ENCODE measurements around the gene TLE6. TPM values are rescaled to one million over a fixed set of nuclear protein-coding genes. Genes with fewer than 3 reads are reported as not detected.

TLE6 gene
- polyA plus RNA-seq, 3 donors: 0.77 to 2.2 (median 1.8) TPM

DNA sequence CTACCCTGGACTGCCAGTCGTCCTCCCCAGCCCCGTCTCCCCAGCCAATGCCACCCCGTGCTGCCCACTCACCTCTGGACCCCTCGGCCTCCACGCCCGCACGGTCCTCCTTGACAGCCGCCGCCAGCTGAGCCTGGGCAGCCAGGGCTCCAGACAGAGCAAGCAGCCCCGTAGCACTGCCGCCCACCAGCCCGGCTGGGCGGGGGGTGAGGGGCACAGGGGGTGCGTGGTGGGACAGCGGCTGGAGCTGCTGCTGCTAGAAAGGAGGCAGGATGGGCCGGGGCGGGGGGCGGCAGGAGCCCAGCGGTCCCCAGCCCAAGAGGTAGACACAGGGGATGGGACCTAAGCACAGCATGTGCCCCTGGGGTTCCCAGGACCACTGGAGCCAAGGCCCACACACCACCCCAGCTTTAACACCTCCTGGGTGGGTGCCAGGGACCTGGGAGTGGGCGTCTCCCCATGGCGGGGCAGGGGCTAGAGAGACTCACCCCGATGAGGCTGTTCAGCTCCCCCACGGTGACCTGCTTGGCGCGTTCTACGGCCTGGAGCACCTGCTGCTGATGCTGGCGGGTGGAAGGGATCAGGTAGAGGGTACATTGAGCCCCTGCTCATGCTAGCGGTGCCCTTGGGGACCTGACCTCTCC is 42.0 kb downstream of the TLE6 start:
- WGBS, 3 donors: 92 to 97% (median 92%) methylated on average over 21 to 28 of the region's 28 CpGs
- no peak overlapping the region for H3K27ac ChIP-seq (ENCODE audit: low read depth, low read length)

- WGBS, 3 donors: 88 to 90% (median 88%) methylated on average over 18 of the region's 18 CpGs
- no peak overlapping the region for H3K27ac ChIP-seq (ENCODE audit: low read depth, low read length)
Observed at GRCh38 chr19:3020321-3020960, 43.1 kb downstream of the TLE6 start.

- 62 to 88% (median 73%) methylated on average over 5 of the region's 5 CpGs for WGBS, 3 donors
- H3K27ac ChIP-seq (ENCODE audit: low read depth, low read length): no peak overlapping the region
Observed at GRCh38 chr19:3024509-3024869, 47.1 kb downstream of the TLE6 start.

DNA sequence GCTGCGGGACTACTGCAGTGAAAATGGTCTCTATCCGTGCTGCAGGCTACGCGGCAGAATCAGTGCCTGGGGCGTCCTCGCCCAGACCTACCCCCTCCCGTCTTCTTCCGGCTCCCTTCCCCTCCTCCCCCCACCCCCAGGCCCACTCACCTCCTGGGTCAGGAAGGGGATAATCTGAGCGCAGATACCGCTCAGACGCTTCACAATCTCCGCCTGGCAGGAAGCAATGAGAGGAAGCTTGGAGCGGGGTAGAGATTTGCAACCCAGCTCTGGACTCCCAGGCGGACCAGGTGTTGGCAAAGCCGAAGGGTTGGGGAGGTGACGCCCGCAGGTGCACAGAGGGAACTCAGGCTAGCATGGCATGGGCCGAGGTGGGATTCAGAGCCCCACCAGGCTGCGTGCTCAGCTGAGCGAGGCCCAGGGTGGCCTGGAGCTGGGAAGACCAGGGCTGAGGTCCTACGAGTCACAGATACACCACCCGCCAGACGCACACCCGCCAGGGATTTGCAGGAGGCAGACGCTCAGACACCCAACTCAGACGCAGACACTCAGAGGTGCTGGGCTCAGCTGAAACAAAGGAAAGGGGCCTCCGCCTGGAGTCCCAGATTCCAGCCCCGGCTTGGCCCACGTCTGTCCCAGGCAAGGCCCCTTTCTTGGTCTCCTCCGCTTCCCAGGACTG is 47.6 kb downstream of the TLE6 start:
- H3K27ac ChIP-seq (ENCODE audit: low read depth, low read length): no peak overlapping the region
- 50 to 87% (median 56%) methylated on average over 29 to 30 of the region's 30 CpGs for WGBS, 3 donors

DNA sequence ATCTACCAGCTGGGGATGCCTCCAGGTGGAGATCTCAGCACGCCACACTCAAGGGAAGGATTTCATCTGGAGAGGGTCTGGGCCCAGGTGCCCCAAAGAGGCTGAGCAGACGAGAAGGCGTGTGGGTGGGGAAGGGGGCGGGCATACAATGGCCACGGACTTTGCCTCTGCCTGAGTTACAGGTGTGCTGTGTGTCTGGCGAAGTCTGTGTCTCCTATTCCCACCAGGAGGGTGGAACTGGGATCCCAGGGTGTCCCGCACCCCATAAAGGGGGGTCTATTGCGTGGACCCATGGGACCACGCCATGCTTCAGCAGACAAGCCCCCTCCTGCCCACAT is 48.2 kb downstream of the TLE6 start:
- 80 to 90% (median 83%) methylated on average over 9 of the region's 9 CpGs for WGBS, 3 donors
- no peak overlapping the region for H3K27ac ChIP-seq (ENCODE audit: low read depth, low read length)

DNA sequence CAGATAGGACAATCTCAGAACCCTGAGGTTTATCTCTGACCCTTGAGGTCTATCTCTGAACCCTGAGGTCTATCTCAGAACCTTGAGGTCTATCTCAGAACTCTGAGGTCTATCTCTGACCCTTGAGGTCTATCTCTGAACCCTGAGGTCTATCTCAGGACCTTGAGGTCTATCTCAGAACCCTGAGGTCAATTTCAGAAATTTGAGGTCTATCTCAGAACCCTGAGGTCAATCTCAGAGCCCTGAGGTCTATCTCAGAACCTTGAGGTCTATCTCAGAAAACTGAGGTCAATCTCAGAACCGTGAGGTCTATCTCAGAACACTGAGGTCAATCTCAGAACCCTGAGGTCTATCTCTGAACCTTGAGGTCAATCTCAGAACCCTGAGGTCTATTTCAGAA is 49.4 kb downstream of the TLE6 start:
- no peak overlapping the region for H3K27ac ChIP-seq (ENCODE audit: low read depth, low read length)
- 90 to 98% (median 92%) methylated on average over 1 of the region's 1 CpG for WGBS, 3 donors

DNA sequence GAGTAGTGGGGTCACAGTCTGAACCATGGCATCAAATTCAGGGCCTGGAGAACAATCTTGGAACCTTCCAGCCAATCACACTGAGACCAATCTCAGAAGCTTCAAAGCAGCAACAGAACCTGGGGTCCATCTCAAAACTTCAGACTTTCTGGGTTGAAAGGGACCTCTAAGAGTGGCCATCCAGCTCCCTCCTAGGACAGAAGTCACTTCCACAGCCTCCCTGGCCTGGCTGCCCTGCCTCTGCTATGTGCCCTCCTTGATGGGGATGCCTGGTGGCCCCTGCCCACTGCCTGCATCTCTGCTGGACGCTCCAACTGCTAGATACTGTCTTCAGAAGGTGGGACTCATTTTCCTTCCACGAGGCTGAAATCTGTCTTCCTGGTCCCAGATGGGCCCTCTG is 49.9 kb downstream of the TLE6 start:
- H3K27ac ChIP-seq (ENCODE audit: low read depth, low read length): no peak overlapping the region
- 78 to 85% (median 85%) methylated on average over 2 of the region's 2 CpGs for WGBS, 3 donors

DNA sequence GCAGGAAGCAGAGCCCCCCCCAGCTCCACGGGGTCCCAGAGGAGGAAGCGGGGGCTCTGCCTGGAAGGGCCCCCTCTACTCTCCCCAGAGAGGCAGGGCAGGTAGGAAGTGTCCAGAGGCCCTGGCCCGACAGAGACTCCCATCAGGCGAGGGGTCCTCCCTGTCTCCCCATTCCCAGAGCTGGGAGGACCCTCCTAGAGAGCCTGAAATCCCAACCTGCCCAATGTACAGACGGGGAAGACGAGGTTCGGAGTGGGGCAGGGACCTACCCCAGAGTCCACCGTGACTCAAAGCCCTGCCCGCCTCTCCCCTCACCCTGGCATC is 50.6 kb downstream of the TLE6 start:
- 65 to 79% (median 68%) methylated on average over 9 of the region's 9 CpGs for WGBS, 3 donors
- no peak overlapping the region for H3K27ac ChIP-seq (ENCODE audit: low read depth, low read length)

DNA sequence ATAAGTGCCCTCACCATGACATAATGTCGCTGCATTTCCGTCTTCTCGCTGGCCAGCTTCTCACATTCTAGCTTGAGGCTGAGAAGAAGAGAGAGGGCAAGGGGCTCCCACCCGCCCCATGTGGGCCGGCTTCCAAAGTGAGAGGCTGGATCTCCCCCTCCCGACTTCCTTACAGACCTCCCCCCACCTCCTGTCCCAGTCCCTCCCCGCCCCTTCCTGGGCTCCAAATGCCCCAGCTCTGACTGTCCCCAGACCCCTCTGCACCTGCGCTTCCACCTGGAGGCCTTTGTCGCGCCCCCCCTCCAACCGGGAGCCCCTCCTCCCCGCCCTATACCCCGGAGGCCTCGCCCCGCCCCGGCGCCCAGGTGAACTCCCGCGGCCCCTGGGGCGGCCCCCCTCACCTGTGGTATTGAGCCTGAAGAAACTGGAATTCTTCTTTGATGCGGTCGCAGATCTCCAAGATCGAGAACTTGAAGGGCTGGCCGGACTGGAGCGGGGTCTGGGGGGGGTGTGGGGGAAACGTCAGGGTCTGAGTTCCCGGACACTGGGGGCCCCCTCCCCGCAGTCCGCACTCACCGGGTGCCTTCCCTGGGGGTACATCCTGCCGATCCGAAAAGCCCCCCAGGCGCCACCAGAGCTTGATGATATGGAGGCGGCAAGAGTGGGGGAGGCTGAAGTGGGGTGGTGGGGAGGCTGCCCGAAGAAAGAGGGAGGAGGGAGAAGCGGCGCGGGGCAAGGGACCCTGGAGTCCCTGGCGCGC is 51.1 kb downstream of the TLE6 start:
- no peak overlapping the region for H3K27ac ChIP-seq (ENCODE audit: low read depth, low read length)
- 5 to 8% (median 5%) methylated on average over 31 to 40 of the region's 40 CpGs for WGBS, 3 donors

DNA sequence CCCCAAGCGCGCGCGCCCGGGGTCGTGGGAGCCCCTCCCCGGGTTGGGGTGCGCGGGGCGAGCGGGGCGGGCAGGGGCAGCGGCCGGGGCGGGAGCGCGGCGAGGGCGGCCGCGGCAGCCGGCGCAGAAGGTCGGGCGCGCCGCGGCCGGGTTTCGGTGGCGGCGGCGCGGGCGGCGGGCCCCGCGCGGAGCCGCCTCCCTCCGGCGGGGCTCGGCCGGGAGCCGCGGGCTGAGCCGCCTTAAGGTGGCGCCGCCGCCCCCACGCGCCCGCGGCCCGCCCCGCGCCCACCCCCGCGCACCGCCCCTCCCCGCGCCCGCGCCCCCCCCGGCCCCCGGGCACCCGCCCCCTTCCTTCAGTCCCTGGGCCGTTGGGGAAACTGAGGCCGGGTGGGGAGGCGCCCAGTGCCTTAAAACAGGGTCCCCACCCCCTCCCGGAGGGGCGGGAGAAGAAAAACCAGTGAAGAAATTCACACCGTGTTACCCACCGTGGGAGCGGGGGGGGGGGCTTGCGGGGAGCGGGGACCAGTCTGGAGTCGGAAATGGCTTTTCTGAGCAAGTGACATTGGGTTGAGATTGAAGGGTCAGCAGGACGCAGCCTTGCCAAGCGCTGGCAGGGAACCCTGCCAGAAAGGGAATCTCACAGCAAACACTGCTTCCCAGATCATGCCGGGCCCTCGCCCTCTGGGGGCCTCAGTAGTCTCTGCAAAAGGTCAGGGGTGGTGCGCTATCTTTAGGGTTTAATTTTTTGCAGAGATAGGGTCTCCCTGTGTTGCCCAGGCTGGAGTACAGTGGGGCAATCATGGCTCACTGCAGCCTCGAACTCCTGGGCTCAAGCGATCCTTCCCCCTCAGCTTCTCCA is 51.9 kb downstream of the TLE6 start, which contains the start of gene TLE2:
TLE2 (minus strand) TSS at position 216 of the 859 bp plus-strand sequence. CDS start 376 bp downstream, outside the sequence.
- 3 to 6% (median 5%) methylated on average over 36 to 85 of the region's 85 CpGs for WGBS, 3 donors
- no peak within 1 kb of the TSS for H3K27ac ChIP-seq (ENCODE audit: low read depth, low read length)

- WGBS, 3 donors: 74 to 83% (median 74%) methylated on average over 5 of the region's 5 CpGs
Observed at GRCh38 chr19:3031607-3031867, 54.2 kb downstream of the TLE6 start.

DNA sequence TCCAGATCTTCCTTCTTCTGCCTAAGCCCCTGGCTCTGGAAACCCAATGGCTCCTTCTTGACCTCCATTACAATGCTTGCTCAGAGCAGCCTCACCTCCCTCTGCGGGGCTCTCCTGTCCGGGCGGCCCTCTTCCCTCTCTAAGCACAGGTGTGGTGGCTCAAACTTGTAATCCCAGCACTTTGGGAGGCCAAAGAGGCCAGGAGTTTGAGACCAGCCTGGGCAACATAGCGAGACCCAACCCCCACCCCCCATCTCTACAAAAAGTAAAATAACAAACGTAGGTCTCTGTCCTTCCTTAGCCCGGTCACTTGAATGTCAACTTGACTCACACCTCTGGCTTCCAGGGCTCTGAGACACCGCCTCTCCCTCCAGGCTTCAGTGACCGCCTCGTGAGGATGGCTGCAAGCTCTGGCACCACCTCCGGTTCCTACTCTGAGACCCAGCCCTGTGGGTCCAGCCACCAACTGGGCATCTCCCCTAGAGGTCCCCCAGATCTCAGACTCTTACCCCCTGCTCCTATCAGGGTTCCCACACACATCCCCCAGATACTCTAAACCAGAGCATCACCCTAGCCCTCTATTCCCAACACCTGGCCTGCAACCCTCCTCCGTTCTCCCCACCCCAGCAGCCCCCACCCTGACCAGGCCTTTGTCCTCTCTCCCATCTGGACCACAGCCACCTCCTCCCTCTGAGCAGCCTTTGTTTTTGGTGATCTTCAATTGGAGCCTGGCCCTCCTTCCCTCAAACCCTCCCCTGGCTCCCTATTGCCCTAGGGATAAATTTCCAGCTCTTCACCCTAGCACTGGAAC is 56.4 kb downstream of the TLE6 start:
- no peak overlapping the region for H3K27ac ChIP-seq (ENCODE audit: low read depth, low read length)
- WGBS, 3 donors: 87 to 91% (median 87%) methylated on average over 11 of the region's 11 CpGs

More at GRCh38 chr19:3031607-3031867, 54.2 kb downstream of the TLE6 start:
- H3K27ac ChIP-seq (ENCODE audit: low read depth, low read length): no peak overlapping the region

DNA sequence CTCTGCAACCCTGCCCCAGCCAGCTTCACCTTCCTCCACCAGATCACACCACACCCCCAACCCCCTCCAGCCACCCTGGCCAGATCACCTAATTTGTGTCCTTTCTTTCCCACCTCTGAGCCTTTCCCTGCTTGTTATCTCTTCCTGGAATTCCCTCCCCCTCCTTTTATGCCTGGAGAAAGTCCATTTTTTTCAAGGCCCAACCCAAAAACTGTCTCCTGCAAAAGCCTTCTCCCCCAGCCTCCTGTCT is 57.0 kb downstream of the TLE6 start:
- H3K27ac ChIP-seq (ENCODE audit: low read depth, low read length): no peak overlapping the region

- WGBS, 3 donors: 9 to 12% (median 11%) methylated on average over 27 to 28 of the region's 28 CpGs
- no peak overlapping the region for H3K27ac ChIP-seq (ENCODE audit: low read depth, low read length)
Observed at GRCh38 chr19:3034656-3035541, 57.5 kb downstream of the TLE6 start.

DNA sequence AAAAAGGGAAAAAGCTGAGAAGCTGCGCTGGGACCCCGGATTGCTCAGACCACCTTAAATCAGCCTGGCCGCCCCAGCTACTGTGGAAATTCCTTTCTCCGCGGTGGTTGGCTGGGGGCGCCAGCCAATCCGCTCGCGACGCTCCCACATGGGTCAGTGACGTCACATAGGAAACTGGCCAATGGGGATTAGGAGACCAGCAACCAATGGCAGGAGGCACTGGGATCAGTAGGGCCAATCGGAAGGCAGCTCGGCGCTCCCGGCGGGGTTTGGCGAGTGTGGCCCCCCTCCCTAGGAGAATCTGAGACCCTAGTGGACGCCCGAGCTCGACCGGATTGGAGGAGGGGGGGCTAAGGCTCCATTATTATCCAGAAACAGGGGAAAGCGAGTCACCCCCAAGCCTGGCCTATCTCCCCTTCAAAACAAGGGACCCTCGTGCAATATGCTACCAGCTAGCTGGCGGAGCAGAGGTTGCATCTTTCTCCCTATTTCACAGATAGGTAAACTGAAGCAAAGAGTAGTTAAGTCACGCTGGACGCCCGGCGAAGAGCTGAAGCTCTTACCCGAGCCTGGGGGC is 58.3 kb downstream of the TLE6 start:
- 0% methylated on average over 29 of the region's 29 CpGs for WGBS, 3 donors
- H3K27ac ChIP-seq (ENCODE audit: low read depth, low read length): no peak overlapping the region

DNA sequence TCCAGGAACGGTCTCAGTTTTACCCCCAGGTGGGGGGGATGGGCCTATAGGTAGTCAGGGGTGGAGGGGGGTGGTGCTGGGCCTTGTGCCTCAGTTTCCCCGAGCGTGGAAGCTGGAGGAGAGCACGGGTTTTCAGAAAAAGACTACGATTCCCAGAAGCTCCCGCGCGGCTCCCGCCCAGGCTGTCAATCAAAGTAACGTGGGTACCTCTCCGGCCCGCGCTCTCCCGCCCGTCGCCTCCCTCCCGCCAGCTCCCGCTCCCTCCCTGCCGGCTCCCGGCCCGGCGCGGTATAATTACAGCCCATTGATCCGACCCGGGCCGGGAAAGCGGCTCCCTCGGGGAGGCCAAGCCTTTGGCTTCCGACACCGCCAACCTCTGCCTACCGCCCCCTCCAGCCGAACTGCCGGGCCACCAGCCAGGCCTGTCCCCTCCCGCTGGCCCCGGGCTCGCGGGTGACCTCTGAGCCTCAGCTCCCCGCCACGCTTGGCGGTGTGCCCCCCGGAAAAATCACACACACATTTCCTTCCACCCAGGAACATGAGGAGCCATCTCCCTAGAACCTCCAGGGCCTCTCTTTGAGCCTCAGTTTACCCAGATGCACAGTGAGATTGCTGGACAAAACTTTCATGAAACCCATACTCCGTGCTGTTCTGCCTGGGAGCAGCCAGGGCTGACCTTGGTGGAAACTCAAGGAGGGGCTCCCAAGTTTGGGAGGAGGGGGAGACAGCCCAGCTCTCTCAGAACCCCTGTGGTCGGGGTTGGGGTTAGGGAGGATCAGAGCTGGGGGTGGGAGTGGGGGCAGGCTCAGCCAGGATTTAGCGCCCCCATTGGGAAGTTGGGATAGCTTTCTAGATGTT is 59.0 kb downstream of the TLE6 start:
- 0 to 2% (median 1%) methylated on average over 39 to 44 of the region's 44 CpGs for WGBS, 3 donors
- peak overlapping the region; percentile 49 for H3K27ac ChIP-seq (ENCODE audit: low read depth, low read length)
